ENCODE measurements around the gene UBE2E2. TPM values are rescaled to one million over a fixed set of nuclear protein-coding genes. Genes with fewer than 3 reads are reported as not detected.

UBE2E2 gene
- total and polyA plus RNA-seq, 2 experiments from 2014 or later = 29.0 to 75.4 TPM

- Histone ChIP-seq H3K27ac (no peak overlapping the region), H4K20me1 (ENCODE audit: insufficient read depth) (peaks cover 10% of the 10 kb centered on the region), H3K9ac (no peak overlapping the region), H3F3A (ENCODE audit: insufficient read depth) (no peaks in the 10 kb centered on the region), H3K79me2 (ENCODE audit: insufficient read depth) (peaks cover 24% of the 10 kb centered on the region), H3K4me3 (no peak overlapping the region), H3K9me3 (ENCODE audit: low read depth) (no peaks in the 10 kb centered on the region), H2AFZ (no peak overlapping the region), H3K4me2 (ENCODE audit: unreplicated experiment) (no peak overlapping the region), H3K9me2 (ENCODE audit: insufficient read depth) (no peaks in the 10 kb centered on the region), H3K27me3 (replicated peaks; ENCODE audit: insufficient read depth) (no peaks in the 10 kb centered on the region), H3K4me1 (ENCODE audit: insufficient read depth) (no peaks in the 10 kb centered on the region), H3K36me3 (ENCODE audit: low read depth) (no peaks in the 10 kb centered on the region)
- in situ Hi-C loops (cut with MboI) = no loop called here
- DNase-seq = no peak
- TF ChIP-seq EZH2phosphoT487 (IDR thresholded peaks at IDR 0.05; ENCODE audit: insufficient read depth, low read depth) = no peak
- TF ChIP-seq EZH2 (IDR thresholded peaks at IDR 0.05; ENCODE audit: insufficient read depth, poor library complexity, severe bottlenecking) = no peak
- WGBS, 2 experiments (ENCODE audit: low coverage in 1 of 2, low lambda C conversion rate in 2 of 2, missing lambda C conversion rate in 2 of 2) = 53 to 57% methylated on average over 3 of the region's 3 CpGs
Observed at GRCh38 chr3:23387286-23387918, 184.3 kb downstream of the UBE2E2 start.

GRCh38 chr3:23389089-23389488 lies 186.0 kb downstream of the UBE2E2 start:
- TF ChIP-seq EZH2 (IDR thresholded peaks at IDR 0.05; ENCODE audit: insufficient read depth, poor library complexity, severe bottlenecking) (no peak), EZH2phosphoT487 (IDR thresholded peaks at IDR 0.05; ENCODE audit: insufficient read depth, low read depth) (no peak)
- Histone ChIP-seq H3K27me3 (replicated peaks; ENCODE audit: insufficient read depth) (no peaks in the 10 kb centered on the region), H3K79me2 (ENCODE audit: insufficient read depth) (peaks cover 19% of the 10 kb centered on the region), H3K9ac (no peak overlapping the region), H3K4me1 (ENCODE audit: insufficient read depth) (no peaks in the 10 kb centered on the region), H3K27ac (no peak overlapping the region), H3F3A (ENCODE audit: insufficient read depth) (no peaks in the 10 kb centered on the region), H3K4me3 (no peak overlapping the region), H3K9me2 (ENCODE audit: insufficient read depth) (no peaks in the 10 kb centered on the region), H3K9me3 (ENCODE audit: low read depth) (no peaks in the 10 kb centered on the region), H2AFZ (no peak overlapping the region), H4K20me1 (ENCODE audit: insufficient read depth) (peaks cover 10% of the 10 kb centered on the region), H3K4me2 (ENCODE audit: unreplicated experiment) (no peak overlapping the region), H3K36me3 (ENCODE audit: low read depth) (no peaks in the 10 kb centered on the region)
- in situ Hi-C loops (cut with MboI) = no loop called here
- 91 to 93% methylated on average over 5 of the region's 5 CpGs for WGBS, 2 experiments (ENCODE audit: low coverage in 1 of 2, low lambda C conversion rate in 2 of 2, missing lambda C conversion rate in 2 of 2)
- DNase-seq = no peak

- Histone ChIP-seq H3K27ac (no peak overlapping the region), H3K4me1 (ENCODE audit: insufficient read depth) (no peaks in the 10 kb centered on the region), H3K36me3 (ENCODE audit: low read depth) (no peaks in the 10 kb centered on the region), H3K4me3 (no peak overlapping the region), H4K20me1 (ENCODE audit: insufficient read depth) (peaks cover 10% of the 10 kb centered on the region), H3K9ac (no peak overlapping the region), H3K79me2 (ENCODE audit: insufficient read depth) (peaks cover 14% of the 10 kb centered on the region; the same call in 1 of the 2 replicates), H3F3A (ENCODE audit: insufficient read depth) (no peaks in the 10 kb centered on the region), H3K27me3 (replicated peaks; ENCODE audit: insufficient read depth) (no peaks in the 10 kb centered on the region), H2AFZ (no peak overlapping the region), H3K9me2 (ENCODE audit: insufficient read depth) (no peaks in the 10 kb centered on the region), H3K4me2 (ENCODE audit: unreplicated experiment) (no peak overlapping the region), H3K9me3 (ENCODE audit: low read depth) (no peaks in the 10 kb centered on the region)
- 91 to 98% methylated on average over 3 of the region's 3 CpGs for WGBS, 2 experiments (ENCODE audit: low coverage in 1 of 2, low lambda C conversion rate in 2 of 2, missing lambda C conversion rate in 2 of 2)
- no peak for DNase-seq
- TF ChIP-seq EZH2phosphoT487 (IDR thresholded peaks at IDR 0.05; ENCODE audit: insufficient read depth, low read depth) = no peak
- TF ChIP-seq EZH2 (IDR thresholded peaks at IDR 0.05; ENCODE audit: insufficient read depth, poor library complexity, severe bottlenecking) = no peak
- in situ Hi-C loops (cut with MboI) = no loop called here
Observed at GRCh38 chr3:23389686-23390085, 186.6 kb downstream of the UBE2E2 start.

GRCh38 chr3:23390446-23390845 lies 187.3 kb downstream of the UBE2E2 start:
- Histone ChIP-seq H3K9me2 (ENCODE audit: insufficient read depth) (no peaks in the 10 kb centered on the region), H3K4me2 (ENCODE audit: unreplicated experiment) (no peak overlapping the region), H3K4me3 (no peak overlapping the region), H3K9me3 (ENCODE audit: low read depth) (no peaks in the 10 kb centered on the region), H3K36me3 (ENCODE audit: low read depth) (no peaks in the 10 kb centered on the region), H3K79me2 (ENCODE audit: insufficient read depth) (peaks cover 14% of the 10 kb centered on the region; the same call in 1 of the 2 replicates), H2AFZ (no peak overlapping the region), H3K27ac (no peak overlapping the region), H3K4me1 (ENCODE audit: insufficient read depth) (no peaks in the 10 kb centered on the region), H3K9ac (no peak overlapping the region), H3F3A (ENCODE audit: insufficient read depth) (no peaks in the 10 kb centered on the region), H3K27me3 (replicated peaks; ENCODE audit: insufficient read depth) (no peaks in the 10 kb centered on the region), H4K20me1 (ENCODE audit: insufficient read depth) (peaks cover 7% of the 10 kb centered on the region)
- no peak for DNase-seq
- in situ Hi-C loops (cut with MboI) = no loop called here
- 78 to 91% methylated on average over 2 of the region's 2 CpGs for WGBS, 2 experiments (ENCODE audit: low coverage in 1 of 2, low lambda C conversion rate in 2 of 2, missing lambda C conversion rate in 2 of 2)
- TF ChIP-seq EZH2 (IDR thresholded peaks at IDR 0.05; ENCODE audit: insufficient read depth, poor library complexity, severe bottlenecking) (no peak), EZH2phosphoT487 (IDR thresholded peaks at IDR 0.05; ENCODE audit: insufficient read depth, low read depth) (no peak)
